GM23248 (cell line): ENCODE measurements around the gene SIT1. TPM values are rescaled to one million over a fixed set of nuclear protein-coding genes. Genes with fewer than 3 reads are reported as not detected.

ENCODE experiments used
- DNase-seq: peaks from one replicate; pipeline ENCODE4 v3.0.0-alpha.2; 2015
- H2AFZ ChIP-seq: fragments of 200-600 bp; sonication (generic); 2 replicates; pipeline ENCODE4 v1.6.1; 2016; ENCODE audit warnings: antibody characterized with exemption
- H3F3A ChIP-seq: fragments of 200-600 bp; sonication (generic); 2 replicates; pipeline ENCODE4 v1.6.1; 2016; ENCODE audit warnings: mild to moderate bottlenecking, antibody characterized with exemption, mixed run types; ENCODE audit not compliant: insufficient read depth
- H3K27ac ChIP-seq: fragments of 200-600 bp; sonication (generic); 2 replicates; pipeline ENCODE4 v1.5.1; 2016; ENCODE audit warnings: mild to moderate bottlenecking
- H3K27me3 ChIP-seq: fragments of 200-600 bp; sonication (generic); replicated peaks from 2 replicates; pipeline ENCODE4 v1.6.1; 2016; ENCODE audit warnings: mild to moderate bottlenecking; ENCODE audit not compliant: insufficient read depth
- H3K36me3 ChIP-seq: fragments of 200-600 bp; sonication (generic); 2 replicates; pipeline ENCODE4 v1.6.1; 2016; ENCODE audit warnings: low read depth, mild to moderate bottlenecking
- H3K4me1 ChIP-seq: fragments of 200-600 bp; sonication (generic); 2 replicates; pipeline ENCODE4 v1.6.1; 2016; ENCODE audit warnings: mild to moderate bottlenecking; ENCODE audit not compliant: insufficient read depth
- H3K4me2 ChIP-seq: fragments of 200-600 bp; sonication (generic); one replicate; pipeline ENCODE4 v1.6.1; 2016; ENCODE audit warnings: mild to moderate bottlenecking; ENCODE audit not compliant: unreplicated experiment
- H3K4me3 ChIP-seq: fragments of 200-600 bp; sonication (generic); 2 replicates; pipeline ENCODE4 v1.5.1; 2016; ENCODE audit warnings: mild to moderate bottlenecking
- H3K79me2 ChIP-seq: fragments of 200-600 bp; sonication (generic); 2 replicates; pipeline ENCODE4 v1.6.1; 2016; ENCODE audit warnings: mild to moderate bottlenecking; ENCODE audit not compliant: insufficient read depth
- H3K9ac ChIP-seq: fragments of 200-600 bp; sonication (generic); 2 replicates; pipeline ENCODE4 v1.6.1; 2016; ENCODE audit warnings: mild to moderate bottlenecking
- H3K9me2 ChIP-seq: fragments of 200-600 bp; sonication (generic); 2 replicates; pipeline ENCODE4 v1.6.1; 2016; ENCODE audit warnings: mixed run types, mild to moderate bottlenecking, moderate library complexity; ENCODE audit not compliant: insufficient read depth
- H3K9me3 ChIP-seq: fragments of 200-600 bp; sonication (generic); one replicate; pipeline ENCODE4 v1.6.1; 2017; ENCODE audit warnings: low read depth
- H4K20me1 ChIP-seq: fragments of 200-600 bp; sonication (generic); 2 replicates; pipeline ENCODE4 v1.6.0; 2016; ENCODE audit not compliant: insufficient read depth
- EZH2 ChIP-seq: fragments of 200-600 bp; sonication (generic); IDR thresholded peaks from 2 replicates; pipeline ENCODE4 v1.6.1; 2018; ENCODE audit warnings: antibody characterized with exemption, mild to moderate bottlenecking; ENCODE audit not compliant: insufficient read depth, poor library complexity, severe bottlenecking
- EZH2phosphoT487 ChIP-seq: fragments of 200-600 bp; sonication (generic); IDR thresholded peaks from 2 replicates; pipeline ENCODE4 v1.6.1; 2018; ENCODE audit warnings: antibody characterized with exemption, moderate library complexity, mild to moderate bottlenecking, low read depth; ENCODE audit not compliant: insufficient read depth
- WGBS, 2 experiments: methylation state at CpG; one replicate each; pipeline ENCODE4 v1.1.6; 2015 to 2017; ENCODE audit warnings: low lambda C conversion rate in 2 of 2, low coverage in 1 of 2; ENCODE audit errors: missing lambda C conversion rate in 2 of 2; 5-methylcytosine and 5-hydroxymethylcytosine counted together
- in situ Hi-C: fragments of 300-500 bp; cut with MboI; formaldehyde crosslinking; loops from 2 replicates; pipeline ENCODE4 v1.15.0; 2020
- polyA plus RNA-seq: library from polyadenylated mRNA; unstranded; fragments of >200 nt; fragmentation: Nextera tagmentation; extraction: Ambion mirVana; gene quantifications from 2 replicates; pipeline ENCODE4 v1.2.1, GENCODE V29; 2016
- total RNA-seq: library from RNA; depleted of rRNA; stranded (reverse); fragments of >200 nt; shearing (Covaris generic); gene quantifications from 2 replicates; pipeline ENCODE4 v1.2.3, GENCODE V29; 2014

The SIT1 gene
- total and polyA plus RNA-seq, 2 experiments from 2014 or later: not detected

- Histone ChIP-seq H3K36me3 (no peaks in the 10 kb centered on the region), H3K9ac (no peak overlapping the region), H4K20me1 (no peaks in the 10 kb centered on the region), H3K27ac (no peak overlapping the region), H3K4me3 (no peak overlapping the region), H3K9me3 (no peaks in the 10 kb centered on the region), H3K4me1 (no peaks in the 10 kb centered on the region), H3K79me2 (no peaks in the 10 kb centered on the region), H2AFZ (no peak overlapping the region), H3K27me3 (no peaks in the 10 kb centered on the region), H3F3A (no peaks in the 10 kb centered on the region), H3K9me2 (no peaks in the 10 kb centered on the region), H3K4me2 (no peak overlapping the region)
- WGBS, 2 experiments: 70 to 73% methylated on average over 2 of the region's 2 CpGs
- TF ChIP-seq EZH2 (no peak), EZH2phosphoT487 (no peak)
- in situ Hi-C loops: loop anchor here (25.0 kb wide), 1 partner anchor 93 kb away; no protein-coding TSS in a partner anchor
- DNase-seq: no peak
These were observed 31.0 kb downstream of the SIT1 start for GRCh38 chr9:35619800-35620158.

GRCh38 chr9:35618854-35619799, 31.6 kb downstream of the SIT1 start:
- DNase-seq: no peak
- H3K27ac ChIP-seq: no peak overlapping the region
- 89 to 91% methylated on average over 16 to 17 of the region's 17 CpGs for WGBS, 2 experiments
- H3K9me3 ChIP-seq: no peaks in the 10 kb centered on the region
- H3K4me1 ChIP-seq: no peaks in the 10 kb centered on the region
- H2AFZ ChIP-seq: no peak overlapping the region
- no peak overlapping the region for H3K4me2 ChIP-seq
- H3K36me3 ChIP-seq: no peaks in the 10 kb centered on the region
- no peaks in the 10 kb centered on the region for H3K79me2 ChIP-seq
- H3K4me3 ChIP-seq: no peak overlapping the region
- no peaks in the 10 kb centered on the region for H3F3A ChIP-seq
- in situ Hi-C loops: loop anchor here (25.0 kb wide), 1 partner anchor 93 kb away; no protein-coding TSS in a partner anchor
- no peak overlapping the region for H3K9ac ChIP-seq
- no peaks in the 10 kb centered on the region for H3K27me3 ChIP-seq
- TF ChIP-seq EZH2: no peak
- TF ChIP-seq EZH2phosphoT487: no peak
- H3K9me2 ChIP-seq: no peaks in the 10 kb centered on the region
- no peaks in the 10 kb centered on the region for H4K20me1 ChIP-seq

- Histone ChIP-seq H3K79me2 (no peaks in the 10 kb centered on the region), H3K4me1 (no peaks in the 10 kb centered on the region), H3K4me2 (peak within 1 kb of the TSS; percentile 79), H3K9ac (peak within 1 kb of the TSS; percentile 67), H3K27me3 (no peaks in the 10 kb centered on the region), H3K4me3 (peak within 1 kb of the TSS; percentile 65), H3K27ac (no peak within 1 kb of the TSS), H3K9me2 (no peaks in the 10 kb centered on the region), H4K20me1 (no peaks in the 10 kb centered on the region), H2AFZ (peak within 1 kb of the TSS; percentile 94), H3F3A (no peaks in the 10 kb centered on the region), H3K36me3 (no peaks in the 10 kb centered on the region), H3K9me3 (no peaks in the 10 kb centered on the region)
- 79 to 80% methylated on average over 7 of the region's 7 CpGs for whole genome bisulfite sequencing, 2 experiments
- TF ChIP-seq EZH2phosphoT487: no peak
- no peak for TF ChIP-seq EZH2
- in situ Hi-C loops: loop anchor here (25.0 kb wide), 1 partner anchor 94 kb away; no protein-coding TSS in a partner anchor
- no peak for DNase-seq
These were observed 32.4 kb downstream of the SIT1 start, which contains the start of gene CD72 for GRCh38 chr9:35618325-35618727. CD72 (minus strand) TSS chr9:35618413; CDS start chr9:35618303, 110 bp downstream.

GRCh38 chr9:35617548-35617947, 33.2 kb downstream of the SIT1 start:
- TF ChIP-seq EZH2: no peak
- TF ChIP-seq EZH2phosphoT487: no peak
- in situ Hi-C loops: loop anchor here (25.0 kb wide), 1 partner anchor 95 kb away; no protein-coding TSS in a partner anchor
- Histone ChIP-seq H4K20me1 (no peaks in the 10 kb centered on the region), H3K4me3 (peak overlapping the region; percentile 65; the same call in 1 of the 2 replicates), H3K27me3 (no peaks in the 10 kb centered on the region), H3K9me2 (no peaks in the 10 kb centered on the region), H3K9me3 (no peaks in the 10 kb centered on the region), H3K27ac (no peak overlapping the region), H3K4me1 (no peaks in the 10 kb centered on the region), H3K79me2 (no peaks in the 10 kb centered on the region), H3K9ac (peak overlapping the region; percentile 67), H3K4me2 (peak overlapping the region; percentile 79), H3K36me3 (no peaks in the 10 kb centered on the region), H2AFZ (peak overlapping the region; percentile 94), H3F3A (no peaks in the 10 kb centered on the region)
- no peak for DNase-seq
- 53 to 65% methylated on average over 8 of the region's 8 CpGs for WGBS, 2 experiments
